ENCODE results near the gene POU2AF3.

GRCh38 chr11:111347723-111348115 is 49.4 kb downstream of the POU2AF3 start:
- TF ChIP-seq CTCF (IDR thresholded peaks at IDR 0.05) (no peak), ZFX (IDR thresholded peaks at IDR 0.05; ENCODE audit: borderline replicate concordance) (no peak)

Data from 22Rv1 (cell line).